Measurements from ENCODE around the gene BIN1.

- TF ChIP-seq CTCF (conservative IDR thresholded peaks at IDR 0.05; ENCODE audit: low read depth, low read length) (no peak), EZH2 (IDR thresholded peaks at IDR 0.05; ENCODE audit: borderline replicate concordance, low read depth, low read length, poor library complexity, severe bottlenecking) (no peak)
These were observed 9.5 kb downstream of the BIN1 start for GRCh38 chr2:127097471-127097765.

All from A673 (cell line).